IPS-15b (cell line): ENCODE measurements around the gene FAM72C.
"Not testable (repeated sequence)": the region's sequence is repeated elsewhere in the genome, so short reads cannot be mapped to it uniquely, and the experiment has no call there.

Experiments used
- H3K27me3 ChIP-seq: one replicate; pipeline ENCODE4 v1.6.1; 2013; ENCODE audit warnings: low read length; ENCODE audit not compliant: control insufficient read depth, insufficient read depth
- H3K36me3 ChIP-seq: one replicate; pipeline ENCODE4 v1.6.1; 2013; ENCODE audit warnings: low read length; ENCODE audit not compliant: control insufficient read depth, insufficient read depth
- H3K4me1 ChIP-seq: one replicate; pipeline ENCODE4 v1.6.1; 2013; ENCODE audit warnings: mild to moderate bottlenecking, low read length; ENCODE audit not compliant: control insufficient read depth, insufficient read depth
- H3K4me3 ChIP-seq: one replicate; pipeline ENCODE4 v1.5.1; 2013; ENCODE audit warnings: low read depth, low read length
- H3K9ac ChIP-seq: one replicate; pipeline ENCODE4 v1.6.1; 2013; ENCODE audit warnings: low read depth, mild to moderate bottlenecking, low read length
- H3K9me3 ChIP-seq: one replicate; pipeline ENCODE4 v1.6.1; 2013; ENCODE audit warnings: mild to moderate bottlenecking, low read length; ENCODE audit not compliant: control insufficient read depth, insufficient read depth

The FAM72C gene

DNA sequence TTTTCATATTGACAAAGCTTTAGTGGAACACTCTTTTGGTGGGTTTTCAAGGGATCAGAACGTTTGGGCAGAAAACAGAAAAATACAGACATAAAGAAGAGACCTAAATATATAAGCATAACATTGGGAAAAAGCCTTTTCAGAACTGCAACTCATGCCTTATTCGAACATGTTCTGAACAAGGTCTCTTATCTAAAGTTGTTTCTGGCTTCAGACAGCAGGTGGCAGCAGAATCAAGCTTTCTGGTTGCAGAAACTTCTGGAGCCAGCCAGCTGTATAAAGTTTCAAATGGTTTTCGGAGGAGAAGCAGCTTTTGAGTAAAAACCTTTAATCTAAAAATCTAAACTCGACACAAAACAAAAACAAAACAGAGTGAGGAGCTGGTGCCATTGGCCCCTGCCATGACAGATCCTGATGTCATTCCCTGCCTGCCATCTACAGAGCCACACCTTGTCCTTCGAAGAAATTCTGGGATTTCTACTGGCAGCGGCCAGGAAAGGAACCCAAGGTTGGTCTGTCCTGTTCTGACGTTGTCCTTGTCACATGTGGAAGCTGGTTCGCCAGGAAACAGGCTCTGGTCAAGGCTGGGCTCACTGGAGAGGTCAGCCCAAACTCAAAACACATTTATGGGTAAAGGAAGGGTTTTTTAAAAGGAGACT is 35.2 kb downstream of the FAM72C start:
- H3K36me3 ChIP-seq, H3K4me3 ChIP-seq, H3K9ac ChIP-seq, H3K27me3 ChIP-seq, H3K9me3 ChIP-seq, H3K4me1 ChIP-seq: not testable (repeated sequence)

DNA sequence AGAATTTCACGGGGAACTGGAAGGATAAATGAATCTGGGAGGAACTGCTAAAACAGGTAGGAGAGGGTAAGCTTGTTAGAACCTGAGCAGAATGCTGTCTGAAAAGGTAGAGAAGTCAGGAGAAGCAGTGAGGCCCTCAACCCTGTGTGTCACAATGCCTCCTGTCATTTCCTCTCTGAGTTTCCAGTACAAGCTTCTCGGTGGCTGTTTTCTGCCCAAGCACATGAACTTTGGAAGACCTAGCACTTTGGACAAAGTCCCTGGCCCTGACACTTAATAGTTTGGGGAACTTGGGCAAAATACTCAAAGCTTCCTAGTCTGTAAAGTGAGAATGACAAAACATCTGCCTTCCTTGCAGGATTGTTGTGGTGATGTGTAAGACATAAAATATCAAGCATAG is 52.7 kb downstream of the FAM72C start:
- H3K4me3 ChIP-seq, H3K9ac ChIP-seq, H3K36me3 ChIP-seq, H3K27me3 ChIP-seq, H3K4me1 ChIP-seq, H3K9me3 ChIP-seq: not testable (repeated sequence)

DNA sequence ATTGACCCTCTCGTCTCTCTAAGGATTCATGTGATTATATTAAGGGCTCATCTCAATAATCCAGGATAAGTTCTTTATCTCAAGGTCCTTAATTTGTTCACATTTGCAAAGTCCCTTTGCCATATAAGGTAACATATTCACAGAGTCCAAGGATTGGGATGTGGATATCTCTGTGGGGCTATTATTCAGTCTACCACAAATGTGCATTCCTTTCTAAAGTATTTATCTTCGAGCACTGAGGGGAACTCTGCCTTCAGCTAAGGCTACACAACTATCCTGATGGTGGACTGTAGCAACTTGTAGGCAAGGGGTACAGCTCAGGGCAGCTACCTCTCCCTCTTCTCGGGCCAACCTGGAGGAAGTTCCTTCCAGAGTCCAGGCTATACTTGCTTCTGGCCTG is 53.2 kb downstream of the FAM72C start:
- H3K4me1 ChIP-seq, H3K9me3 ChIP-seq, H3K36me3 ChIP-seq, H3K27me3 ChIP-seq, H3K4me3 ChIP-seq, H3K9ac ChIP-seq: not testable (repeated sequence)

- H3K9me3 ChIP-seq, H3K4me1 ChIP-seq, H3K4me3 ChIP-seq, H3K9ac ChIP-seq, H3K36me3 ChIP-seq, H3K27me3 ChIP-seq: not testable (repeated sequence)
Observed at GRCh38 chr1:143913705-143914104, 58.1 kb downstream of the FAM72C start.
